HG03064 (cell line): Measurements from ENCODE around the gene FAM227A.

Source experiments
- ATAC-seq: cut with Tn5 transposase; IDR thresholded peaks from one replicate; pipeline ENCODE4 v1.9.1; 2021; ENCODE audit warnings: low read depth; ENCODE audit not compliant: unreplicated experiment

FAM227A gene

GRCh38 chr22:38656256-38657044 is at the start of gene FAM227A, which contains the start of gene CBY1:
TSS of gene FAM227A (minus strand) at chr22:38656392. CDS start at chr22:38650168, 6,224 bp downstream.
TSS of gene CBY1 (plus strand) at chr22:38656638. CDS start at chr22:38668055, 11,417 bp downstream.
- peak; percentile 54 for ATAC-seq

DNA sequence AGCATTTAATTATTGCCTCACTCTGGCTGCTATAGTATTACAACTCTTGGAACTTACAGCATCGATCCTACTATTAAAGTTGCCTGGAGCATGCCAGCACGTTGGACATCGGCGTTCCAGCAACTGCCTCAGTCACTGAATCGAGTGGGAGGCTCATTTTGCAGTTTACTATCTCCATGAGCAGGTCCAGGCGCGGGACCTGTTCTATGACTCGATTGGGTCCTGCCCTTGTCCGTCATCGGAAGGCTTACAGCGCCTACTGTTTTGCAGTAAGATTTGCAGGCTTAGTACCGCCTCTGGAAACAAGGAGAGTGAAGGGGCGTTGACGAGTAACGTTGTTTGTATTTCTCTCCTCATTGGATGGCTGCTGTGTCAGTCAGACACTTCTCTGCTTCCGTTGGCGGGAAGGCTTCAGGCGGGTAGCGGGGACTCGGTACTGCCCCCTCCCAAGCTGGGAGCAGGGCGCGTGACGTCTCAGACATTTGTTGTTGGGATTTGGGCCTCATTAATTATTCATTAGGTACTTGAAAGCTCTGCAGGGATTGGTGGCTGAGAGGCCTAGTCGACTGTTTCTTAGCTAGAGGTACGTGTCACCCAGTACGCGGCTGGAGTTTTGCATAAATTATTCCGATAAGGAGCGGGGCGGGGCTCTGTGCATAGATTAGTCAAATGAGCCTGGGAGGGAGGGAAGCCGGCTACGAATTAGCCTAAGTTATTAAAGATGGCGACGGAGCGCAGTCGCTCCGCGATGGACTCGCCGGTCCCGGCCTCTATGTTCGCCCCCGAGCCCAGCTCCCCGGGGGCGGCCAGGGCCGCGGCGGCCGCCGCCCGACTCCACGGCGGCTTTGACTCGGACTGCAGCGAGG is 49.3 kb upstream of the FAM227A start, which contains the start of gene GTPBP1:
Gene GTPBP1, plus strand, starts transcription at position 710 of the 866 bp plus-strand sequence. Its CDS starts 12 bp downstream, at position 722.
- ATAC-seq = peak; percentile 69

GRCh38 chr22:38704654-38705234 is 48.6 kb upstream of the FAM227A start:
- ATAC-seq = no peak

DNA sequence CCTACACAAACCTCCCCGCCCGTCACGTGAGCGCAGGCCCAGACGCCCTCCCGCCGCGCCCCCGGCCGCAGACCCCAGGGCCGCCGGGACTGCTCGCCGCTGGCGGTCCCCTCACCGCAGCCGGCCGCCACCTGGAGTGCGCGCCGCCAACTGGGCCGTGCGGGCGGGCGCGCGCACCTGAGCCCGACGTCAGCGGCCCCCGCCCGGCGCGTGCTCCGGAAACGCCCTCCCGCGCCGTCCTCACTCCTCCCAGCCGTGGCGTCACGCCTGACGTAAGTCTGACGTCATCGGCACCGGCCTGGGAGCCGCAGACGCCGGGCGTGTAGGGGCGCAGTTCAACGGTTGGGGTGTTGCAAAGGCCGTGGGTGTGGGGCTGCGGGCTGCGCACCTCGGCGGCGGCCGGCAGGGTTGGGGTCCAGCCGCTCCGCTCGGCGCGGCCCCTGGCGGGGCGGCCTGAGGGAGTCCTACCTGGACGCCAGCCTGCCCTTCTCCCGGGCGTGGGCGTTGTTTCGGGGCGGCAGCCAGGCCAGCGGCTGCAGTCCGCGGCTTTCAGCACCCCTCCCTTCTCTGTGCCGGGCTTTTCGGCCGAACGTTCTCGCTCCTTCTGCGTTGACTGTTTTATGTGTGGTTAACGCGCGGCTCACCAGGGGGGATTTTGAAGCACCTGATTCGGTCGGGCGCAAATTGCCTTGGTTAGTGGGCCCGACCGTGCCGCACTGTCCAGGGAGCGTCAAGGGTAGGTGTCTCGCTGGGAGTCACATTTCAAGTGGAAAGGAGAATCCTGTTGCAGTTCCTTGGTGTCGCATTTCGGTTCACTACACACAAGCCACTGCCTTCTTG is 44.8 kb upstream of the FAM227A start, which contains the start of gene JOSD1:
Gene JOSD1, minus strand, starts transcription at position 155 of the 840 bp plus-strand sequence. CDS start 956 bp downstream, outside the sequence.
- peak; percentile 31 for ATAC-seq

DNA sequence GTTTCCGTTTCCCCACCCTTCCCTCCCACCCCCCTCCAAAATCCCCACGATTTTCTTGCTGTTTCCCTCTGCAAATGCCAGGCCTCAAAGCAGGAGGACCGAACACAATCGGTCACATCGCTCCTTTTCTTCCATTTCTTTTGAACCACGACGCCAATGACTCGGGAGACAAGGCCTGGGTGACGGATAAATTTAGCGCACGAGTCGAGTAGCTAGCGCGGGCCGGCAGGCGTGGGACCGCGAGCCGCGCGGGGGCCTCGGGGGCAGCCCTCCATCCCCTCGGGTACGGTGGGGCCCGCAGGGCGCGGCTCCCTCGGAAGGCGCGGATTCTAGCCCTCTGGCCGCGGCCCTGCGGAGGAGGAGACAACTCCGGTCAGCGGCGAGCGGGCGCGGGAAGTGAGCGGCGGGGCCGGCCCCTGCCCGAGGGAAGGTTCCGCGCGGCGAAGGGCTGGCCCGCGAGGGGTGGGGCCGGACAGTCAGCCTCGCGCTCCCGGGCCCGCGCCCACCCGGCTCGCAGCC is 44.1 kb upstream of the FAM227A start:
- peak; percentile 15 for ATAC-seq

GRCh38 chr22:38699784-38700183 is 43.6 kb upstream of the FAM227A start:
- ATAC-seq = no peak

GRCh38 chr22:38699143-38699542 is 43.0 kb upstream of the FAM227A start:
- ATAC-seq = no peak

- no peak for ATAC-seq
Observed at GRCh38 chr22:38698407-38699094, 42.4 kb upstream of the FAM227A start.

DNA sequence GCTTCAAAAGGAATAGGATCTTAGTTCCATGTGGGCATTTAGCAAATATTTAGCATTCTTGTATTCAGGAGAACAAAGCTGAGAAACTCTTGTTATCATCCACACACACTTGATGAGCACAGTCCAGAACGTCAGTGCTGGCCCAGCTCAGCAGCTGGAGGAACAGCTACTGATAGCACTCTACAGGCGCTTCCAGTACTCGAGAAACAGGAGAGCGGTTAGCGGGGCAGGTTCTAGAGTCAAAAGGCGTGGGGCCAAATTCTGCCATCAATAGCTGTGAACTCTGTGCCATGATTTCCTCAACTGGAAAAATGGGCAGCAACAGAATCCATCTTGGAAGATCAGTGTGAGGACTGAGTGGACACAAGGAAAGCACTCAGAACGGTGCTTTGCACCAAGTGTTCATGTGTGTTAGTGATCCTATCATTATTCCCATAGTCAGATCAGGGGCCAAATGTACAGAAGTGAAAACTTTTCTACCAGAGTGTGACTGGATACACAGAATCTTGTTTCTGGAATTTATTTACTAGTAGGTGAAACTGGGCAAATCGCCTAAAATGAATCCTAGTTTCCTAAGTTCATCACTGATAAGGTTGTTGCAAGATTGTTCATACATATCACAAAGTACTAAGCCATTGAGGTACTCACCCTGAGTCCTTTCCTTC is 41.4 kb upstream of the FAM227A start:
- no peak for ATAC-seq

GRCh38 chr22:38696606-38697424 is 40.6 kb upstream of the FAM227A start:
- ATAC-seq = no peak

- no peak for ATAC-seq
Observed at GRCh38 chr22:38694940-38695339, 38.7 kb upstream of the FAM227A start.

DNA sequence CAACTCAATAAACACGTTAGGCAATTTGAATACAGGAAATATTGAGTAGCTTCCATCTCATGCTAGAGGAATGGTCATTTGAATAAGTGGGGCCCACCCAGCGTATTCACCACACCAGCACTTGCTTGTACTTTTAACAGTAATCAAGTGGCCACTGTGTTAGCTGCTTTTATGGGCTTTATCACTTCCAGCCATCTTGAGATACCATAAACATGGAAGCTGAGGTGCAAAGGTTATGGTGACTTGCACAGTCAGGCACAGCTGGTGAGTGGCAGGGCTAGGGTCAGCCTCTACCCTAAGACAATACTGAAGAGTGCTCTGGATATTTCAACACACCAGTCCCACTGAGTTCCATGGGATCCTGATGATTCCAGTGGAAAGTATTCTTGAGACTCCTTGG is 37.9 kb upstream of the FAM227A start:
- ATAC-seq = no peak

DNA sequence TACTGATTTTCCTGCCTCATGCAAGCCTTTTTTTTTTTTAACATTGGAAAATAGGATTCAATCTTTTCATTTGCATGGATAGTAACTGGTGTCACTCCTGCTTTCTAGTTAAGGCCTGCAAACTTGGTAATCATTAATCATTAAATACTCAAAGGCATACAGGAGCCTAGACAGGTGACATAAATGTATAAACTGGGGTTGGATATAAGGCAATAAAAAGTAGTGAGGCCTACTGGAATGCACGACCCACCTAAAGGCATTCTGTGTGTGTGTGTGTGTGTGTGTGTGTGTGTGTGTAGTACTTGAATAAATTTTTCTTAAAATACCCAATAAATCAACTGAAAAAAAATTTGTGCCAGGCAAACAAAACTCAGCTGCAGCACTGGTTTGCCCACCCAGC is 33.5 kb upstream of the FAM227A start:
- ATAC-seq = no peak

GRCh38 chr22:38685761-38686160 is 29.6 kb upstream of the FAM227A start:
- no peak for ATAC-seq

DNA sequence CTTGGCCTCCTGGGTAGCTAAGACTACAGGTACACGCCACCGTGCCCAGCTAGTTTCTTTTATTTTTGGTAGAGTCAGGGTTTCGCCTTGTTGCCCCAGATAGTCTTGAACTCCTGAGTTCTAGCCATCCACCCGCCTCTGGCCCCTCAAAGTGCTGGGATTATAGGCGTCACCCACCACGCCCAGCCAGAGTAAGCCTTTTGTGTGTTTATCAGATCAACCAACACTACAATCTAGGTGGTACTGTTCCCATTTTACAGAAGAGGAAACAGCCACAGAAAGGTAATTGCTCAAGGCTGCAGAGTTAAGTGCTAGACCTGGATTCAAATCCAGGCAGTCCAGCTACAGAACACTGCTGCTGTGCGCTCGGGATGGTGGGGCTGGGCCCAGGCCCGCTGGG is 28.7 kb upstream of the FAM227A start:
- ATAC-seq = no peak

DNA sequence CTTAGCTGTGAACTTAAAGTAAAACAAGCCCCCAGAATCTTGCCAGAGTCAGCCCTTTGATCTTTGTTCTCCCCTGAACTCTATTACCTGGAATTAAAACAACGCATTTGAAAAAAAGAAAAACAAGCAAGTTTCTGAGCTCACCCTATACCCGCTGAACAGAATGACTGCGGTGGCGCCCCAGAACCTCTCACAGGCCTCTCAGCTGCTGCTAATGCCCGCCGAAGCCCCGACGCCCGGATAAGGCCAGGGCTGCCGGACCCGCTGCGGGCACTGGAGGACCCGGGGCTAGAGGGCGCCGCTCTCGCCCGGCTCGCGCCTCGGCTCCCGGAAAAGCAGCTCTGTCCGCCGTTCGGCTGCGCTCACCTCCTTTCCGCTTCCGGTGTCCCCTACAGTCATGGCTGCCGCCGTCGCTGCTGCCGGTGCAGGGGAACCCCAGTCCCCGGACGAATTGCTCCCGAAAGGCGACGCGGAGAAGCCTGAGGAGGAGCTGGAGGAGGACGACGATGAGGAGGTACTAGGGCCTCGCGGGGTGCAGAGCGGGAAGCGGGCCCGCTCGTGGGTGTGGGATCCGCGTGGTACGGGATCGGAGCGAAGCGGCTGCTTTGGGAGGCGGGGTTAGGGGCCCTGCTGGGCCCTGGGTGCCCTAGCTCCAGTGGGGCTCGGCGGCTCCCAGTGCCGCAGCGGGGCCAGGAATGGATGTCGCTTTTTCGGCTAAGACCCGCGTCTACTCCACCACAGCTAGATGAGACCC is 25.6 kb upstream of the FAM227A start, which contains the start of gene TOMM22:
Gene TOMM22, plus strand, starts transcription at position 376 of the 754 bp plus-strand sequence. Its CDS starts 22 bp downstream, at position 398.
- ATAC-seq = peak; percentile 87

DNA sequence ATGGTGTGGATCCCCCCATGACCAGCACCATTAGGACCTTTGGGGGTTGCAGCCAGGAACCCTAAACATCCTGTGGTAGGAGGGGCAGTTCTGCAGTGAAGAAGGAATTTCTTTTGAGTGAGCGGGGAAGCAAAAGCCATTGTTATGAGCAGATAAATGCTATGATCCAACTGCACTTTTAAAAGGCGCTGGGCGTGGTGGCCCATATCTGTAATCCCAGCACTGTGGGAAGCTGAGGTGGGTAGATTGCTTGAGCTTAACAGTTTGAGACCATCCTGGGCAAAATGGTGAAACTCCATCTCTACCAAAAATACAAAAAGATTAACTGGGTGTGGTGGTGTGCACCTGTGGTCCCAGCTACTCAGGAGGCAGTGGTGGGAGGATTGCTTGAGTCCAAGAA is 19.6 kb upstream of the FAM227A start:
- no peak for ATAC-seq
